NCI-H1417 (cell line): ENCODE results near the gene IPO7.

ENCODE experiments used
- DNase-seq, 3 experiments: peaks; one replicate each; lab custom pipeline; 2025; lab: John Stamatoyannopoulos, UW

Gene IPO7

DNA sequence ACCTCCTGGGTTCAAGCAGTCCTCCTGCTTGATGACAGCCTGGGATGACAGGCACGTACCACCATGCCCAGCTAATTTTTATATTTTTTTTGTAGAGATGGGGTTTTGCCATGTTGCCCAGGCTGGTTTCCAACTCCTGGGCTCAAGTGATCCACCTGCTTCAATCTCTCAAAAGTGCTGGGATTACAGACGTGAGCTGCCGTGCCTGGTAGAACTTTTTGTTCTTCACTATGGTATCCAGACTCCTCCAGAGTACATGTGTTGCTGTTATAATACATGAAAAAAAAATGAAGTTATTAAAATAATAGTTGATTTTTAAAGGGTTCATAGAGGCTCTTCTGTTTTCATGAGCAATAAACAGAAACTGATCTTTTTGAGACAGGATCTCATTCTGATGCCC lies 105.9 kb downstream of the IPO7 start:
- no peak for DNase-seq

DNA sequence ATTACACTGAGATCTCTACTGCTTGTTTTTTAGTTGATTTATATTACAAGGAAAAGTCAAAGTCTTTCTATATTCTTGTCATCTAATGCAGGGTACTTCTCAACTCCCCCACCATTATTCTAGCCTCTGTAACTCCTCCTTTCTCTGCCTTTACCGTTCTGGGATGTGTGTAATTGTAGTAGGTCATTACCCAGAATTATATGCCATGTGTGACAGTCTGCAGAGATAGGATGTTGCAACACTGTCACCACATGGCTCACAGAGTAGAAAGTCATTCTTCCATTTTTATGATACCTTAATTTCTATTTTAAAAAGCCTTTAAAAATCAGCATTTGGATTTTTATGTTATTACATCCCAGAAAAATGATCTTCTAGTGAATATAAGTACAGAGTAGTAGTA lies 109.0 kb downstream of the IPO7 start:
- no peak for DNase-seq

DNA sequence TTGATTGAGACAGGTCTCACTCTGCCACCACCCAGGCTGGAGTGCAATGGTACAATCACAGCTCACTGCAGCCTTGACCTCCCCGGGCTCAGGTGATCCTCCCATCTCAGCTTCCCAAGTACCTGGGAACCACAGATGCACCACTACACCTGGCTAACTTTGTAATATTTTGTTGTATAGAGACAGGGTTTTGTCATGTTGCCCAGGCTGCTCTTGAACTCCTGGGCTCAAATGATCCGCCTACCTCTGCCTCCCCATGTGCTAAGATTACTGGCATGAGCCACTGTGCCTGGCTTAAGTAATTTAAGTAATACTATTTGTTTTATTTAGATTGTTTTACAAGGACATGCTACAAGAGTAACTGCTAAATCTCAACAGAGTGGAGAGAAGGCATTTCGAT lies 109.9 kb downstream of the IPO7 start:
- DNase-seq, result no peak

DNA sequence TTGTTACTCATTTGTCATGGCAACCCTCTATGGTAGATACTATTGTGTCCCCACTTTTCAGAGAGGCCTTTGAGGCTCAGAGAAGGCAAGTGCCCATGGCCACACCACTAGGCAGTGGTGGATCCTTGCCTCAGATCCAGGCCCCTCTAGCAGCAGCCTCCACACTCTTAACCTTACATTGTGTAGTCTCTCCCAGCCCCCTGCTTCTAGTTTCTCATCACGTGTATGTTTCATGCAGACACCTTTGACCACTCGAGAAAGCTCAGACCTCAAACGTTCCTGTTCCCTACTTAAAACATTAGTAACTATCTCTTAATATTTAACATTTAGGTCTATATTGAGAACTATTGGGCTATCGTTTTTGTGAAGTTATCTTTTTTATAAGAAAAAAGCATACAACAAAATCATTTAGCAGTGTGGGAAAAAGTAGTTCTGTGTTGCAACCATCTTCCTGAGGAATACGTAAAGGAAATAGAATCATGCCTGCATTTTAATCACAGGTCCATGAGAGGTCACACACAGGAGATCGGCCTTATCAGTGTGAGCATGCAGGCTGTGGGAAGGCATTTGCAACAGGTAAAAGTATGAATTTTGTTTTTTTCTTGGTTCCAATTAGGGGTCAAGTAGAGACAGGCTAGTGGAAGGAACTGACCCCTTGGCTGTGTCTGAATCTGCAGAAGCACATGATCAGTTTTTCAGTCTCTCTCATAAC lies 111.5 kb downstream of the IPO7 start:
- DNase-seq, result no peak
